Mucosa of gallbladder (tissue), 1 donor: ENCODE results near the gene LZTS3. TPM values are rescaled to one million over a fixed set of nuclear protein-coding genes. Genes with fewer than 3 reads are reported as not detected.
"Not testable (repeated sequence)": the region's sequence is repeated elsewhere in the genome, so short reads cannot be mapped to it uniquely, and the experiment has no call there.

Experiments
- DNase-seq: peaks from one replicate; pipeline ENCODE4 v3.0.0-alpha.2; 2020; ENCODE audit warnings: low spot score
- total RNA-seq: library from RNA; stranded (reverse); gene quantifications from one replicate; pipeline ENCODE4 v1.2.1, GENCODE V29; 2021
- donor health status: DM: no; HTN: no; CAD: no.

Gene LZTS3
- total RNA-seq, 1 donor from 2014 or later, result 54.1 TPM

GRCh38 chr20:3135507-3136070 lies 37.8 kb downstream of the LZTS3 start:
- DNase-seq, result no peak

- no peak for DNase-seq
Observed at GRCh38 chr20:3134151-3134550, 39.2 kb downstream of the LZTS3 start.

GRCh38 chr20:3133155-3133554 lies 40.2 kb downstream of the LZTS3 start:
- DNase-seq, result no peak

GRCh38 chr20:3130051-3130600 lies 43.2 kb downstream of the LZTS3 start:
- no peak for DNase-seq

- DNase-seq, result no peak
Observed at GRCh38 chr20:3129094-3129493, 44.3 kb downstream of the LZTS3 start.

- DNase-seq, result no peak
Observed at GRCh38 chr20:3128275-3128984, 44.9 kb downstream of the LZTS3 start.

- no peak for DNase-seq
Observed at GRCh38 chr20:3126527-3126859, 46.9 kb downstream of the LZTS3 start.

- DNase-seq, result not testable (repeated sequence)
Observed at GRCh38 chr20:3125776-3126526, 47.4 kb downstream of the LZTS3 start.

GRCh38 chr20:3124773-3125560 lies 48.4 kb downstream of the LZTS3 start:
- not testable (repeated sequence) for DNase-seq

GRCh38 chr20:3124163-3124562 lies 49.2 kb downstream of the LZTS3 start:
- DNase-seq, result not testable (repeated sequence)

GRCh38 chr20:3123542-3123941 lies 49.8 kb downstream of the LZTS3 start:
- no peak for DNase-seq

- DNase-seq, result no peak
Observed at GRCh38 chr20:3121955-3122610, 51.3 kb downstream of the LZTS3 start.

- no peak for DNase-seq
Observed at GRCh38 chr20:3121271-3121911, 52.0 kb downstream of the LZTS3 start.

- DNase-seq, result no peak
Observed at GRCh38 chr20:3119044-3119443, 54.3 kb downstream of the LZTS3 start.

GRCh38 chr20:3117839-3118379 lies 55.4 kb downstream of the LZTS3 start:
- DNase-seq, result peak; percentile 67

- DNase-seq, result no peak
Observed at GRCh38 chr20:3116341-3116740, 57.0 kb downstream of the LZTS3 start.

GRCh38 chr20:3115190-3116107 lies 57.9 kb downstream of the LZTS3 start:
- no peak for DNase-seq
